Hepatocyte (in vitro differentiated cells): ENCODE data around the gene SCNN1G. TPM values are rescaled to one million over a fixed set of nuclear protein-coding genes. Genes with fewer than 3 reads are reported as not detected.
"Not testable (repeated sequence)": the region's sequence is repeated elsewhere in the genome, so short reads cannot be mapped to it uniquely, and the experiment has no call there.

Experiments
- DNase-seq: peaks from one replicate; pipeline ENCODE4 v3.0.0-alpha.2; 2016; ENCODE audit warnings: low spot score
- H2AFZ ChIP-seq: fragments of 200-600 bp; sonication (generic); 2 replicates; pipeline ENCODE4 v1.6.0; 2016; ENCODE audit warnings: antibody characterized with exemption, mild to moderate bottlenecking
- H3K27ac ChIP-seq: fragments of 200-600 bp; sonication (generic); 2 replicates; pipeline ENCODE4 v1.5.1; 2016; ENCODE audit warnings: mild to moderate bottlenecking
- H3K27me3 ChIP-seq: fragments of 200-600 bp; sonication (generic); 2 replicates; pipeline ENCODE4 v1.6.1; 2016
- H3K36me3 ChIP-seq: fragments of 200-600 bp; sonication (generic); replicated peaks from 2 replicates; pipeline ENCODE4 v1.5.1; 2016; ENCODE audit warnings: low read depth; ENCODE audit not compliant: insufficient read depth
- H3K4me1 ChIP-seq: fragments of 200-600 bp; sonication (generic); 2 replicates; pipeline ENCODE4 v1.5.1; 2016; ENCODE audit warnings: mild to moderate bottlenecking, moderate library complexity; ENCODE audit not compliant: insufficient read depth
- H3K4me2 ChIP-seq: fragments of 200-600 bp; sonication (generic); 2 replicates; pipeline ENCODE4 v1.6.0; 2016
- H3K4me3 ChIP-seq: fragments of 200-600 bp; sonication (generic); 2 replicates; pipeline ENCODE4 v1.5.1; 2016; ENCODE audit warnings: mild to moderate bottlenecking
- H3K79me2 ChIP-seq: fragments of 200-600 bp; sonication (generic); 2 replicates; pipeline ENCODE4 v1.6.0; 2017; ENCODE audit warnings: mild to moderate bottlenecking
- H3K9me2 ChIP-seq: fragments of 200-600 bp; sonication (generic); replicated peaks from 2 replicates; pipeline ENCODE4 v1.6.0; 2017; ENCODE audit warnings: mild to moderate bottlenecking; ENCODE audit not compliant: insufficient read depth
- H3K9me3 ChIP-seq: fragments of 200-600 bp; sonication (generic); 2 replicates; pipeline ENCODE4 v1.5.1; 2016; ENCODE audit warnings: low read depth, mild to moderate bottlenecking
- H4K20me1 ChIP-seq: fragments of 200-600 bp; sonication (generic); 2 replicates; pipeline ENCODE4 v1.6.0; 2016; ENCODE audit warnings: mild to moderate bottlenecking; ENCODE audit not compliant: insufficient read depth, poor library complexity, severe bottlenecking
- CTCF ChIP-seq: fragments of 200-600 bp; sonication (generic); IDR thresholded peaks from 2 replicates; pipeline ENCODE4 v1.5.1; 2016; ENCODE audit warnings: antibody characterized with exemption, mild to moderate bottlenecking; ENCODE audit not compliant: poor library complexity
- EZH2 ChIP-seq: fragments of 200-600 bp; sonication (generic); IDR thresholded peaks from 2 replicates; pipeline ENCODE4 v1.6.1; 2016; ENCODE audit warnings: antibody characterized with exemption, mild to moderate bottlenecking, borderline replicate concordance
- EZH2phosphoT487 ChIP-seq: fragments of 200-600 bp; sonication (generic); IDR thresholded peaks from one replicate; pipeline ENCODE4 v1.6.1; 2018; ENCODE audit warnings: antibody characterized with exemption, mild to moderate bottlenecking, low read depth, moderate library complexity; ENCODE audit not compliant: unreplicated experiment, severe bottlenecking
- WGBS: methylation state at CpG from one replicate; pipeline ENCODE4 v1.1.6; 2016; ENCODE audit warnings: low lambda C conversion rate; ENCODE audit errors: missing lambda C conversion rate; 5-methylcytosine and 5-hydroxymethylcytosine counted together
- polyA plus RNA-seq: library from polyadenylated mRNA; unstranded; fragments of >200 nt; fragmentation: Nextera tagmentation; extraction: Ambion mirVana; gene quantifications from 2 replicates; pipeline ENCODE4 v1.2.1, GENCODE V29; 2016
- total RNA-seq: library from RNA; depleted of rRNA; stranded (reverse); fragments of >200 nt; gene quantifications from 2 replicates; pipeline ENCODE4 v1.2.3, GENCODE V29; 2014

SCNN1G gene
- total and polyA plus RNA-seq, 2 experiments from 2014 or later = 0.23 to 0.69 TPM

- no peaks in the 10 kb centered on the region for H4K20me1 ChIP-seq
- H3K9me2 ChIP-seq = no peaks in the 10 kb centered on the region
- H3K4me2 ChIP-seq = peak overlapping the region; percentile 18
- no peaks in the 10 kb centered on the region for H3K27me3 ChIP-seq
- no peak overlapping the region for H2AFZ ChIP-seq
- 96% methylated on average over 6 of the region's 6 CpGs for whole genome bisulfite sequencing
- H3K4me3 ChIP-seq = no peak overlapping the region
- no peaks in the 10 kb centered on the region for H3K9me3 ChIP-seq
- no peak for DNase-seq
- no peaks in the 10 kb centered on the region for H3K36me3 ChIP-seq
- TF ChIP-seq EZH2 (no peak), EZH2phosphoT487 (no peak), CTCF (no peak)
- peaks cover 11% of the 10 kb centered on the region for H3K4me1 ChIP-seq
- H3K27ac ChIP-seq = peak overlapping the region; percentile 20
- H3K79me2 ChIP-seq = peaks cover 76% of the 10 kb centered on the region
These were observed 41.0 kb upstream of the SCNN1G start for GRCh38 chr16:23141500-23141899.

DNA sequence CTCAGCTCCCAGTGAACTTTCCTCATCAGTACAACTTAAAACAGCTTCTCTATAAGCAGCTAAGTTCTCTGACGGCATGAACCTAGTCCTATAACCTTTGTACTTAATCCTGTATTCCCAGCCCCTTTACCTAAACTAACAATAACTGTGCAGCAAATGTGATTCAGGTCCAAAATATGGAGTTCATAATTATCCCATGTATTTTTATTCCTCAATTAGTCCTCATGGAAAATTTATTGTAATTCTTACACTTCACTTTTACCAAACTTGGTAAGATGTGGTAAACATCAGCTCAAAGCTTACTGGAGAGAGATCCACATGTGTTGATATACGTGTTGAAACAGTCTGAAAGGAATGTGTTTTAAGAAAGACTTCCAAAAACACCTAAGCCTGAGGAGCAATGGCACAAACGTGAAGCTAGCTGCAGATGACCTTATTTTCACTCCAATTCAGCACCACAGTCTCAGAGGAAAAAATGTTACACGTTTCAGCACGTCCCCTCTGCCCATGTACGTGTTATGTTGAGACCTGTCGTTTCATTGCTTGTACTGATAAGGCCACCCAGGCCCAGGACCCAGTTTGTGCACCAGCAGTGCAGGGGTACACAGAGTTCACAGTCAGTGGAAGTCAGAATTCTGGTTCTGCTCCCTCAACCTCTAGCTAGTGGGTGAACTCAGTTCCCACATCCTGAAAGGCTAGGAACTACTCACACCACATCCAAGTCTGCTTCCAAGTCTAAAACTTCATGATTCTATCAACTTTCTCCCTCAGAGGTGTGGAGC, 40.4 kb upstream of the SCNN1G start:
- DNase-seq = no peak
- H4K20me1 ChIP-seq = peaks cover under 1% of the 10 kb centered on the region

GRCh38 chr16:23143391-23143790, 39.2 kb upstream of the SCNN1G start:
- no peaks in the 10 kb centered on the region for H3K9me3 ChIP-seq
- H3K79me2 ChIP-seq = peaks cover 76% of the 10 kb centered on the region
- no peaks in the 10 kb centered on the region for H3K9me2 ChIP-seq
- H4K20me1 ChIP-seq = peaks cover 6% of the 10 kb centered on the region
- H3K27ac ChIP-seq = peak overlapping the region; percentile 47
- no peak for DNase-seq
- H3K4me1 ChIP-seq = peaks cover 16% of the 10 kb centered on the region
- no peak overlapping the region for H3K4me2 ChIP-seq
- TF ChIP-seq EZH2 (no peak), CTCF (no peak), EZH2phosphoT487 (no peak)
- WGBS = 90% methylated on average over 3 of the region's 3 CpGs
- no peaks in the 10 kb centered on the region for H3K36me3 ChIP-seq
- no peak overlapping the region for H2AFZ ChIP-seq
- no peaks in the 10 kb centered on the region for H3K27me3 ChIP-seq
- H3K4me3 ChIP-seq = no peak overlapping the region

More for the DNA sequence above, 40.4 kb upstream of the SCNN1G start:
- Histone ChIP-seq H3K9me2 (no peaks in the 10 kb centered on the region), H3K27ac (peak overlapping the region; percentile 47), H3K27me3 (no peaks in the 10 kb centered on the region), H3K79me2 (peaks cover 76% of the 10 kb centered on the region), H3K4me2 (peak overlapping the region; percentile 18), H2AFZ (no peak overlapping the region), H3K4me3 (no peak overlapping the region), H3K36me3 (no peaks in the 10 kb centered on the region), H3K4me1 (peaks cover 11% of the 10 kb centered on the region), H3K9me3 (no peaks in the 10 kb centered on the region)
- TF ChIP-seq EZH2 (no peak), EZH2phosphoT487 (no peak)
- WGBS = 53% methylated on average over 7 of the region's 7 CpGs

DNA sequence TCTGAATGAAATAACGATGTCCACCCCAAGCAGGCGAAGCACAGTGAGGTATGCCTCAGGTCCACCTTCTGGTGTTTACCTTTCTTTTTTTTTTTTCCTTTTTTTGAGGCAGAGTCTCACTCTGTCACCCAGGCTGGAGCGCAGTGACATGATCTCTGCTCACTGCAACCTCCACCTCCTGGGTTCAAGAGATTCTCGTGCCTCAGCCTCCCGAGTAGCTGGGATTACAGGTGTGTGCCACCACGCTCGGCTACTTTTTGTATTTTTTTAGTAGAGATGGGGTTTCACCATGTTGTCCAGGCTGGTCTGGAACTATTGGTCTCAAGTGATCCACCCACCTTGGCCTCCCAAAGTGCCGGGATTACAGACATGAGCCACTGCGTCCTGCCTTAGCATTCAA, 38.2 kb upstream of the SCNN1G start:
- not testable (repeated sequence) for H3K27me3 ChIP-seq, H3K4me2 ChIP-seq, H3K9me3 ChIP-seq, H3K4me3 ChIP-seq, H3K27ac ChIP-seq, DNase-seq, H3K36me3 ChIP-seq, H2AFZ ChIP-seq, H3K9me2 ChIP-seq, H4K20me1 ChIP-seq
- Histone ChIP-seq H3K79me2 (peaks cover 69% of the 10 kb centered on the region), H3K4me1 (peaks cover 17% of the 10 kb centered on the region)
- WGBS = 97% methylated on average over 9 of the region's 9 CpGs
